Measurements from ENCODE around the gene PPM1B.
"Not testable (repeated sequence)": the region's sequence is repeated elsewhere in the genome, so short reads cannot be mapped to it uniquely, and the experiment has no call there.

Gene PPM1B

GRCh38 chr2:44168681-44169154 lies at the start of gene PPM1B:
Gene PPM1B (plus strand): TSS chr2:44168875. CDS start chr2:44201200, 32,325 bp downstream.
- in situ Hi-C loops (cut with HindIII; ENCODE audit: low sequenced_read_pairs), result no loop called here

- in situ Hi-C loops (cut with HindIII; ENCODE audit: low sequenced_read_pairs), result no loop called here
Observed at GRCh38 chr2:44119878-44120277, 48.8 kb upstream of the PPM1B start.

GRCh38 chr2:44120428-44120827 lies 48.2 kb upstream of the PPM1B start:
- in situ Hi-C loops (cut with HindIII; ENCODE audit: low sequenced_read_pairs), result no loop called here

GRCh38 chr2:44121899-44122298 lies 46.8 kb upstream of the PPM1B start:
- in situ Hi-C loops (cut with HindIII; ENCODE audit: low sequenced_read_pairs), result no loop called here

DNA sequence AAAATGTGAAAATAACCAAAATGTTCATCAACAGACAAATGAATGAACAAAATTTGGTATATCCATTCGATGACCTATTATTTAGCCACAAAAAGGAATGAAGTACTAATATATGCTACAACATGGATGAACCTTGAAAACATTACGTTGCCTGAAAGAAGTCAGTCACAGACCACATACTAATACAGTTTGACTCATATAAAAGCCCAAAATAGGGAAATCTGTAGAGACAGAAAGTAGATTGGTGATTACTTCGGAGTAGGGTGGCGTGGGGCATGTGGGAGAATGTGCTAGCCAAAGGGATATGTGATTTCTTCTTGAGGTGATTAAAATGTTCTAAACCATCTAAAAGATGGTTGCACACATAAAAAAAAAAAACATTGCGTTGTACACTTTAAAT lies 44.2 kb upstream of the PPM1B start:
- in situ Hi-C loops (cut with HindIII; ENCODE audit: low sequenced_read_pairs), result no loop called here

GRCh38 chr2:44126106-44126797 lies 42.4 kb upstream of the PPM1B start:
- in situ Hi-C loops (cut with HindIII; ENCODE audit: low sequenced_read_pairs), result no loop called here

GRCh38 chr2:44130441-44130840 lies 38.2 kb upstream of the PPM1B start:
- in situ Hi-C loops (cut with HindIII; ENCODE audit: low sequenced_read_pairs), result no loop called here

DNA sequence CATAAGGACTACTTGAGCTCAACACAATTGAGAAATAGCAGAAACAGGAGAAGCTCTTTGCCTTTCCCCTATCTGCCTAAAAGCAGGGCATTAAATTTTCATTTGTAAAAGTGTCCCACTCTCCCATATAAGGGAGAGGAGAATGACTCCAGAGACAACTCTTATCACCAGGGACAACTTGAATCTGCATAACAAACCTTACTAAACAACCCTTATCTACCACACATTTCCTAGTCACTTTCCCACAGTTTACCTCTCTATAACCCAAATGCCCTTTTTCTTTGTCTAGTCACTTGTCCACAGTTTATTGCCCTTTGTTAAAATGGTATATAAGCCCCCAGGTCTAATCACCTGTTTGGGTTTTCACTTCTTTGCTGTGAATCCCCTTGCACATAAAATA lies 37.5 kb upstream of the PPM1B start:
- in situ Hi-C loops (cut with HindIII; ENCODE audit: low sequenced_read_pairs), result no loop called here

DNA sequence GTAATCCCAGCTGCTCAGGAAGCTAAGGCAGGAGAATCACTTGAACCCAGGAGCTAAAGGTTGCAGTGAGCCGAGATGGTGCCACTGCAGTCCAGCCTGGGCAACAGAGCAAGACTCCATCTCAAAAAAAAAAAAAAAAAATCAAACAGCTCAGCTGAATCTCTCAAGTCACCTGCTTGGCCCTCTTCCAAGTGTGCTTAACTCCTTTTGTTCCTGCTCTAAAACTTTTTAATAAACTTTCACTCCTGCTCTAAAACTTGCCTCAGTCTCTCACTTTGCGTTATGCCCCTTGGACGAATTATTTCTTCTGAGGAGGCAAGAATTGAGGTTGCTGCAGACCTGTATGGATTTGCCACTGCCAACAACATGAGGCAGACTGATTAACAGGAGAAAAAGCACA lies 35.1 kb upstream of the PPM1B start:
- in situ Hi-C loops (cut with HindIII; ENCODE audit: low sequenced_read_pairs), result not testable (repeated sequence)

DNA sequence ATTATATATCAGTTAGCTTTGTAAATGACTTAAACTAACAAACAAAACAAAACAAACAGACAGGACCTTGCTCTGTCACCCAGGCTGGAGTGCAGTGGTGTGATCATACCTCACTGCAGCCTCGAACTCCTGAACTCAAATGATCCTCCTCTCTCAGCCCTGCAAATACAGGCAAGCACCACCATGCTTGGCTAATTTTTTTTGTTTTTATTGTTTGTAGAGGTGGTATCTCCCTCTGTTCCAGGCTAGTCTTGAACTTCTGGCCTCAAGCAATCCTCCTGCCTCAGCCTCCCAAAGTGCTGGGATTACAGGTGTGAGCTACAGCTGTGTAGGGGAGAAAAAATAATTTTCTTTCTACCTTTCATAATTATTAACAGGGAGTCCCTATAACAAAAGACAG lies 33.8 kb upstream of the PPM1B start:
- in situ Hi-C loops (cut with HindIII; ENCODE audit: low sequenced_read_pairs), result no loop called here

GRCh38 chr2:44135296-44135695 lies 33.4 kb upstream of the PPM1B start:
- in situ Hi-C loops (cut with HindIII; ENCODE audit: low sequenced_read_pairs), result no loop called here

DNA sequence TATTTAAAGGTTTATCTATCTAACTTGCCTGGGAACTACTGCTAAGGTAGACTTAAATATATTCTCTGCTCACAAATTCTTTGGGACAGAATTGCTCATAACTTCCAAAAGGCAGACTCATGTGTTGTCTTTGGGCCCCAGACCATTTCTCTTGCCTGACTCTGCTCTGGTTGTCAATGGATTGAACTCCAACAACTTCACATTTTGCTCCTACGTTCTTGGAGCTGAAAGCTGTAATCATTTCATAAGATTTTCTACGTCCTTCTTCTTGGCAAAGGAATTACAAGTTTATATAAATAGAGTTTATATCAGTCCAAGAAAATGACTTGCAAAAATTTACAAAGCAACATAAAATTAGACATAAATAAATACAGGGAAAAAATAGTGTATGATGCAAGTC lies 32.9 kb upstream of the PPM1B start:
- in situ Hi-C loops (cut with HindIII; ENCODE audit: low sequenced_read_pairs), result no loop called here

DNA sequence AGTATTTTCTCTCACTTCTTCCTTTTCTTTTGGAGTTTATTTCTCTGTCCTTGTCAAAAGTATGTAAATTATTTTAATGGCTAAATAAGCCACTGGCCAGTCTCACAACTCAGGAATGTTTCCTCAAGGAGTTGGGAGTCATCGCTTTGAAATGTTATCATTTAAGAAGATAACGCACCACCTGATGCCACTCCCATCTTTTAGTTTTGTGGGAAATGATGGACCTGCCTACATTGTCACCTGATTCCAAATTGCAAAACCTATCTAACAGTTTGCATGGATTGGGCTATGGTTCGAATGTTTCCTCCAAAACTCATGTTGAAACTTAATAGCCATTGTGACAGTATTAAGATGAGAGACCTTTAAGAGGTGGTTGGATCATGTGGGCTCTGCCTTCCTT lies 32.4 kb upstream of the PPM1B start:
- in situ Hi-C loops (cut with HindIII; ENCODE audit: low sequenced_read_pairs), result no loop called here

DNA sequence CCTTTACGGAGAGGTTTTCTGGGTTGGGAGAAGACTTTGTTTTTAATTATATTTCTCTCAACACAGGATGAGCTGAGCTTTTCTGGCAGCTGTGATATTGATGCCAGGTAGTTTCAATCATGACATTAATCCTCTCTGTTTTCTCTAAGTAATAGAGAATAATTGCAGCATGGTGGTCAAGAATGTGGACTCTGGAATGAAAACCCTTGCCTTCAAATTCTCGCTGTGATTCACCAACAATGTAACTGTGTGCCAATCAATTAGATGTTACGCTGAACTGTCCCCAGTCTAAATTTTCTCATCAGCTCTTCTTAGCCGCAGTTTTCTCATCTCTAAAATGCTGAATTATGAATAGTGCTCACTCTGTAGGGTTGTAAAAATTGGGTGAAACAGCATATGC lies 31.6 kb upstream of the PPM1B start:
- in situ Hi-C loops (cut with HindIII; ENCODE audit: low sequenced_read_pairs), result no loop called here

DNA sequence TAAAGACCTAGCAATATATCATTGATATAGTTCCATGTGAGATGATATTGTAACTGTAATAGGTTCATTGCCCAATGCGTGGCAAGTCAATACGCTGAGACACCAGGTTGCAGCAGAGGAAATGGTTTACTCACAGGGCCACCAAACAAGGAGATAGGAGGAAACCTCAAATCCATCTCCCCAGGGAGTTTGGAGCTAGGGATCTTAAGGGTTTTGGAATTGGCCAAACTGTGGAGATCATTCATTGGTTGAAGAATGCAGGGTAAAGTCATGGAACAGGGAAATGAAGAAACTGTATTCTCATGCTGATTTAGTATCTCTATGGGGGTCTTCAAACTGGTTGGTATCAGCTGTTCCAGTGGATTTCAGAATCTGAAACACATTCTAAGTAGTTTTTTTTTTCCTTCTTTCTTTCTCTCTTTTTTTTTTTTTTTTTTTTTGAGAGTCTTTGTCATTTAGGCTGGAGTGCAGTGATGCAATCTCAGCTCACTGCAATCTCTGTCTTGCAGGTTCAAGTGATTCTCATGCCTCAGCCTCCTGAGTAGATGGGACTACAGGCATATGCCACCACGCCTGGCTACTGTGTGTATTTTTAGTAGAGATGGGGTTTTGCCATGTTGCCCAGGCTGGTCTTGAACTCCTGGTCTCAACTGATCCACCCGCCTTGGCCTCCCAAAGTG lies 30.7 kb upstream of the PPM1B start:
- in situ Hi-C loops (cut with HindIII; ENCODE audit: low sequenced_read_pairs), result no loop called here

GRCh38 chr2:44139741-44140140 lies 28.9 kb upstream of the PPM1B start:
- in situ Hi-C loops (cut with HindIII; ENCODE audit: low sequenced_read_pairs), result no loop called here

DNA sequence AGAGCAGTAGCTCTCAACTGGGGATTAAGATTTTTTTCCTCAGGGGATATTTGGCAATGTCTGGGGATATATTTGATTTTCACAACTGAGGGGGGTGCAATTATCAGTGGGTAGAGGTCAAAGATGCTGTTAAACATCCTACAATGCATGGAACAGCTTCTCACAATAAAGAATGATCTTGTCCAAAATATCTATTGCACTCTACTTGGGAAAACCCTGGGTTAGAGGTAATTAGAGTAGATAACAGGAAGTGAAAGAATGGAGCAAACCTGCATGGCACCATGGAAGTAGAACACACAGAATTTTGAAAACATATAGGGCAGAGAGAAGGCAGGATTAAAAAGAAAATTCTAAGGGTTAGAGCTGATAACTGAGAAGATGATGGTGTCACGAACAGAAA lies 26.4 kb upstream of the PPM1B start:
- in situ Hi-C loops (cut with HindIII; ENCODE audit: low sequenced_read_pairs), result no loop called here

GRCh38 chr2:44143701-44144100 lies 25.0 kb upstream of the PPM1B start:
- in situ Hi-C loops (cut with HindIII; ENCODE audit: low sequenced_read_pairs), result no loop called here

DNA sequence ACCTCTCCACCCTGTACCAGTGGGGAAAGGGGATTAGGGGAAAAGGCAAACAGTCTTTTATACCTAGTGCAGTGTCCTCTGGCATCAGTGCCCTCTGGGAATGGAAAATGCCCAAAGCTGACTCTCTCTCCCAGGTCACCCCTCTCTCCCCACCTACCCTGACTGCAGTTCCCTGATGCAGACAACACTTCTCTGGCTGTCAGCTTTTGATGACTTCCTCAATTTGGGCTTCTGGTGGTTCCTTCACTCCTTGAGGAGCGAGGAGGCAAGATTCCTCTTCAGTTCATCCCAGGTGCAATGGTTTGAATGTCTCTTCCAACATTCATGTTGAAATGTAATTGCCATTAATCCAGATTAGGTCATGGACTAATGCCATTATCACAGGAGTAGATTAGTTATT lies 19.7 kb upstream of the PPM1B start:
- in situ Hi-C loops (cut with HindIII; ENCODE audit: low sequenced_read_pairs), result no loop called here

GRCh38 chr2:44150473-44150872 lies 18.2 kb upstream of the PPM1B start:
- in situ Hi-C loops (cut with HindIII; ENCODE audit: low sequenced_read_pairs), result no loop called here

DNA sequence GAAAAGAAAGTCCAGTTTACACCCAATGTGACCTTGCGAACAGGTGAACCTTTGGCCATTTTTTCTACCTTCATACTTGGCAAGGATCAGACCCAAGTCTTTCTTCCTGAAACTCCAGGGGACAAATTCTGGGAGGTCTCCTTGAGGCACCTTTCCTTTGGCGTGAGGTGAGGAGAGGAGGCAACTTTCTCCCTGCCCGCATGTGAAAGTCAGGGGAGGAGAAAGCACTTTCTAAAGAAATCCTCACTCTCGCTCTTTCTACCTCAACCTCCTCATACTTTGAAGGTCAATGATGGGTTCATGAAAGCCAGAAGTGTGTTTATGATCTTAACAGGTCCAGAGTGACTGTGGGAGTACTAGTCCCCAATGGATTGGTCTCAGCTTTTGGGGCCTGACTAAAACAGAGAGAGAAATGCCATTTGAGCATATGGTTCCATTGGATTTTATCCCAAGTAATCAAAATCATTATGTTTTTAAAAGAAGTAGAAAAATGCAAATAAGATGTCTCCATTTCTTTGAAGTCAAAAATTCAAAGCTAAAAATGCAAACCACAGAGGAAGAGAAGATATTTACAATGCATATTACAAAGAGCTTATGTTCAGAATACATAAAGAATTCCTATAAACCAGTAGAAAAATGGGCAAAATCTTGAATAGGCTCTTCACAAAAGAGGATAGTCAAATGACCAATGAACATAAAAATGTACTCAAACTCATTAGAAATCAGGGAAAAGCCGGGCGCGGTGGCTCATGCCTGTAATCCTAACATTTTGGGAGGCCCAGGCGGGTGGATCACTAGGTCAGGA lies 15.6 kb upstream of the PPM1B start:
- in situ Hi-C loops (cut with HindIII; ENCODE audit: low sequenced_read_pairs), result no loop called here

Measured in endothelial cell of hepatic sinusoid (primary cell).